NCI-H510A treated with DMSO at 0.1 percent for 48 hours (cell line): ENCODE data around the gene ZCCHC7.
"Not testable (repeated sequence)": the region's sequence is repeated elsewhere in the genome, so short reads cannot be mapped to it uniquely, and the experiment has no call there.

Experiments used
- DNase-seq: peaks from one replicate; lab custom pipeline; 2025; lab: John Stamatoyannopoulos, UW

Gene ZCCHC7

DNA sequence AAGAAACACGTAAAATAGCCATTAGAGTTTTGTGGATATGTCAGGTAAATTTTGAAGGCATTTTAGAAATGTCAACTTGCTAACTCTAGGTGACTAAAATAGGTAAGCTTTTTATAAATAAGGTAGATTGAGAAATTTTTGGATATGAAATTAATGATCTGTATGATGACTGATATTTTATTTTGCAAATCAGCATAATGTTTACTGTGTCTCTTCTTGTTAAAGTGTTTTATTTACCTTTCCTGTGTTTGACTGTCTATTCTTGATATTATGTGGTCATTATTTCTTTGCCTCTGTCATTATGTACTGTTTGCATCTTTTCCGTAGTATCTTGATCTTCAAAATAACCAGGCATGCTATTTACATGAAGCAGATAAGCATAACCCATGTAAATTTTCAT lies 58.4 kb downstream of the ZCCHC7 start:
- no peak for DNase-seq

DNA sequence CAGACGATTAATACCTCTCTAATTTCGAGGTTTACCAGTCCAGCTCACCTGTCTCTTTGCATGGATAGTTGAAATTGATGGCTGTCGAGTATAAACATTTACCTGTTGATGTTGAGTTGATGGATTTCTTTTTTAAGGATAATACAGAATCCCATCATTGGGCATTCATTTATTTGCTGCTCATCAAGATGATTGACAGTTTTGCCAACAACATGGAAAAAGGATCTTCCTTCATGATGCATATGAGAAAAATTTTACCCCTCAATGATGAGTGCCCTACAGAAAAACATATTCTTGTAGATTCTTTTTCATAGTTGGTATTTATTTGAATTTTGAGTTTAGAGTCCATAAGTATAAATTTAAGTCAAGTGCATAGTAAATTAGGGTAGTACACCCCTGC lies 59.2 kb downstream of the ZCCHC7 start:
- no peak for DNase-seq

DNA sequence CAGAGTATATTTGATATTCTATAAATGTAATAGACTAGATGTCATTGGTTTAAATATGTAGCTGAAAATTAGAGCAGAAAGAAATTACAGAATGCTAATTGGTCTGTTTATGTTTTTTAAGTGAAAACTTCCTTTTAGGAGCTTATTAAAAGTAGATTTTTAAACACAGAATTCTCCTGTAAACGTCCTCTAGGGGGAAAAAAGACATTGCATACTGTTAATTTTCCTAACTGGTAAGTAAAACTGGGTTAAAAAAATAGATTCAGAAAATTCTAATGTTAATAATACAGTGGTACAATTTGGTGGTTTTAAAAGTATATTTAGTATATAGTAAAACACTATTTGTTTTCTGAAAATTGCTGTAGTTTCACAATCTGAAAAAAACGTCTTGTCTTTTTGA lies 59.8 kb downstream of the ZCCHC7 start:
- no peak for DNase-seq

DNA sequence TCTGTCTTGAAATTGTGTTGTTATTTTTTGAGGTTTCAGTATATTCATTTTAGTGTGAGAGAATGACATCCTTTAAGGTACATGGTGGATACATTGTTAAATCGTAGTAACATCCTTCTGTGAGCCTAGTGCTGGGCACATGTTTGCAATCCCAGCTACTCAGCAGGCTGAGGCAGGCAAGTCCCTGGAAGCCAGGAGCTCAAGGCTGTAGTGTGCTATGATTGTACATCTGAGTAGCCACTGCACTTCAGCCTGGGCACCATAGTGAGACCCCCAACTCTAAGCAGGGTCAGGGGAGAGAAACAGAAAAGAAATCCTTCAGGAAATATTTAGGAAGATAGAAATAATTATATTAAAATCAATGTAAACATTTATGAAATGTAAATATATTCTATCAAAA lies 62.3 kb downstream of the ZCCHC7 start:
- no peak for DNase-seq

DNA sequence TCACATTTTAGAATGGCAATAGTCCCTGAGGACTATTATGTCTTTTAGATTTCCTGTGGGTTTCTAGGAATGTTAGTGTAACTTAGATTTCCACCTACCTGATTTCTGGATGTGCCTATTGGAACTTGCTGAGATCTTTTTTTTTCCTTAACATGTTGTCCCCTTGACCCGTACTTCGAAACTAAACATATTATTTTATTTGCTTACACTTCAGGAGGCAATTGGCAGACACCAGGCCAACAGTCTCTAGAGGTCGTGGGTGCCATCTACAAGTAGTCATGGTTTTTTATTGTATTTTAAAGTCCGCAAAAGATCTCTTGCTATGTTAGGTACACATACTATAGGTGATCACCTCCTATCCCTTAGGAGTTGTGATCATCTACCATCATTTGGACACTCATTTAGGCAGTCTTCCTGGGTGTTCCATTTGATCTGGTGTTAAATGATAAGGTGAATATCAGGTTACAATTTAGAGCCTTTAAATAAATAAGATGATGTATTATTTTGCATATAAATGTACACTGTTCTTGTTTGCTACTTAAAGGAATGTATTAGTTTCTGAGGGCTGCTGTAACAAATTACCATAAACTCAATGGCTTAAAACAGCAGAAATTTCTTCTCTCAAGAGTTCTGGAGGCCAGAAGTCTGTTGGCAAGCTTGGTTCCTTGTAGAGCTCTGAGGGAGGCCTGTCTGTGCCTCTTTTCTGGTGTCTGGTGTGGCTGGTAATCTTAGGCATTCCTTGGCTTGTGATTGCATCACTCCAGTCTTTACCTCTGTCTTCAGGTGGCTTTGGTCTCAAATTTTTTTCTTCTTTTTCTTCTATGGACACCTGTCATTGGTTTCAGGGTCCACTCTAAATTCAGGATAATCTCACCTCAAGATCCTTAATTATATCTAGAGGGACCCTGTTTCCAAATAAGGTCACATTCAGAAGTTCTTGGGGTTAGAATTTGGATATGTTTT lies 64.8 kb downstream of the ZCCHC7 start:
- DNase-seq, result no peak

DNA sequence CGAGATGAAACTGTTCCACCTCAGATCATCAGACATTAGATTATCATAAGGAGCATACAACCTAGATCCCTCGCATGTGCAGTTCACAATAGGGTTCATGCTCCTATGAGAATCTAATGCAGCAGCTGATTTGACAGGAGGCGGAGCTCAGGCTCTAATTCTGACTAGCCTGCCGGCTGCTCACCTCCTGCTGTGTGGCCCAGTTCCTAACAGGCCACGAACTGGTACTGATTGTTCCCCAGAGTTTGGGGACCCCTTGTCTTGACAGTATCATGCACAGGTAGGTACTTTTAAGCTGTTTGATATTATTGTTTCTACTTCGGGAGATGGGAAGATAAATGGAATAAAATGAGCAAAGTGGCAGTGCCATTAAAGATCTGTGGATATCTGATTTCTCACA lies 66.9 kb downstream of the ZCCHC7 start:
- no peak for DNase-seq

DNA sequence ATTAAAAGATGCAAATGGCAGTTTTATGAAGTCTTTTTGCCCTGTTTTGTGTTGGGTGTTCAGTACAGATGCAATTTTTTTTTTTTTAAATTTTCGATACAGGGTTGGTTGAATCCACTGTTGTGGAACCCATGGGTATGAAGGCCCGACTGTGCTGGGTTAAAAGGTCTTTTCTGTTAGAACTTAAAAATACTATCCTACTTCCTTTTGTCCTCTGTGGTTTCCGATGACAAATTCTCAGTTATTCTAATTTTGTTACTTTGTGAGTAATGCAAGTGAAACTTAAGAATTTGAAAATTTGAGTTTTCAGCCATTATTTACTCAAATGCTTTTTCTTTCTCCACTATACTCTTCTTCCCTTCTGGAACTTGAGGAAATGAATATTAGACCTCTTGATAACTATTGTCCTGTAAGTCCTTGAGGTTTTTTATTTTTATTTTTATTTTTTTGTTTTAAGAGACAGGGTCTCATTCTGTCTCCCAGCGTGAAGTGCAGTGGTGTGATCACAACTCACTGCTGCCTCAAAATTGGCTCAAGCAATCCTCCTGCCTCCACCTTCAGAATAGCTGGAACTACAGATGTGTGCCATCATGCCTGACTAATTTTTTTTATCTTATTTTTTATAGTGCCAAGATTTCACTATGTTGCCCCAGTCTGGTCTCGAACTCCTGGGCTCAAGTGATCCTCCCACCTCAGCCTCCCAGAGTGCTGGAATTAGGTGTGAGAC lies 67.5 kb downstream of the ZCCHC7 start:
- DNase-seq, result no peak

DNA sequence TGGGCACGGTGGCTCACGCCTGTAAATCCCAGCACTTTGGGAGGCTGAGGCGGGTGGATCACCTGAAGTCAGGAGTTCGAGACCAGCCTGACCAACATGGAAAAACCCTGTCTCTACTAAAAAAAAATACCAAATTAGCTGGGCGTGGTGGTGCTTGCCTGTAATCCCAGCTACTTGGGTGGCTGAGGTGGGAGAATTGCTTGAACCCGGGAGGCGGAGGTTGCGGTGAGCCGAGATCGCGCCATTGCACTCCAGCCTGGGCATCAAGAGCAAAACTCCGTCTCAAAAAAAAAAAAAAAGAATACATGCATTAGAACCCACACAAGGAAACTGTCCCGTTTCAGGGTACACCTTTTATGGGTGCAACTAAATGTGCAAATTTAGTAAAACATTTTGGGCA lies 70.4 kb downstream of the ZCCHC7 start:
- DNase-seq, result not testable (repeated sequence)

DNA sequence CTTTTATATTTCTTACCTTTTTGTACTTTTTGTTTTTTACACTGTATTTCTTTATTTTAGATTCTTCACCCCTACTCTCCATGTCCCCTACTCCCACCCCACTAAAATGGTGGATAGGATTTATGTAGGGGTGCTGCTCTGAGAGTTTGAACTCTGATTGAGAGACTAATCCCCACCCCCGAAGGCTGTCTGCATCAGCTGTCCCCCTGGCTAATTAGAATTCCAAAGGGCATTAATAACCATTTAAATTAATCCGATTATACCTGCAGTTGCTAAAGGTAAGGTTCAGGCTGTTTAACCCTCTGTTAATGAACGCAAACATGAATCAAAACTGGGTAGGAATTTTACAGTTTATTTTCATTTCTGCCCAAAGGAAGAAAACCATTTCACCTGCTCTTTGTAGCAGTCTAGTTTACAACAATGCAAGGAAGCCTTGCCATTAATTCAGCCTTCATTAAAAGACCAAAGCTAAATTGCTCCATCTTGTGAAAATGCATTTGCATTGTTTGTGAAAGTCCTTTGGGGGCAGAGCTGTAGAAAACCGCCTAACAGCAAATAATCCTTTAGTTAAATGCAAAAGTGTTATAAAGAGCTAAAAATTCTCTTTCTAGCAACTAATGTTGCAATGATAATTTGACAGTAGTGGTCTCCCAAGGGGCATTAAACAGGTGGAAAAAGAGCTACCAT lies 71.2 kb downstream of the ZCCHC7 start:
- DNase-seq, result no peak

DNA sequence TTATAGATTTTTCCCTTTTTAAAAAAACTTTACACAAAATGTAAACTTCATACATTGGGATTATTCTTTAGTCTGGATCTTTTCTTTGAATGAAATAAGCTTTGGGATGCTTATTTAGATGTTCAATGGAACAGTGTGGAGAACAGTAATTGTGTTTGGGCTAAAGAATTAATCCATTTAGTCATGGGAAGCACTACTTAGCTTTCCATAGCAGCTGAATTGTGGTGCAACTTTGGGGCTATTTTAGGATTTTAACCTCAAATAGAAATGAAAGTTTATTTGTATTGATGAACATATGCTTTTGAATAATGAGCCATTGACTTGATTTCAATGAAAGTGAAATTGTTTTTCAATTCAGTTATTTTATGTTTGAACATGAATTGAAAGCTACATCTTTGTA lies 72.4 kb downstream of the ZCCHC7 start:
- no peak for DNase-seq

DNA sequence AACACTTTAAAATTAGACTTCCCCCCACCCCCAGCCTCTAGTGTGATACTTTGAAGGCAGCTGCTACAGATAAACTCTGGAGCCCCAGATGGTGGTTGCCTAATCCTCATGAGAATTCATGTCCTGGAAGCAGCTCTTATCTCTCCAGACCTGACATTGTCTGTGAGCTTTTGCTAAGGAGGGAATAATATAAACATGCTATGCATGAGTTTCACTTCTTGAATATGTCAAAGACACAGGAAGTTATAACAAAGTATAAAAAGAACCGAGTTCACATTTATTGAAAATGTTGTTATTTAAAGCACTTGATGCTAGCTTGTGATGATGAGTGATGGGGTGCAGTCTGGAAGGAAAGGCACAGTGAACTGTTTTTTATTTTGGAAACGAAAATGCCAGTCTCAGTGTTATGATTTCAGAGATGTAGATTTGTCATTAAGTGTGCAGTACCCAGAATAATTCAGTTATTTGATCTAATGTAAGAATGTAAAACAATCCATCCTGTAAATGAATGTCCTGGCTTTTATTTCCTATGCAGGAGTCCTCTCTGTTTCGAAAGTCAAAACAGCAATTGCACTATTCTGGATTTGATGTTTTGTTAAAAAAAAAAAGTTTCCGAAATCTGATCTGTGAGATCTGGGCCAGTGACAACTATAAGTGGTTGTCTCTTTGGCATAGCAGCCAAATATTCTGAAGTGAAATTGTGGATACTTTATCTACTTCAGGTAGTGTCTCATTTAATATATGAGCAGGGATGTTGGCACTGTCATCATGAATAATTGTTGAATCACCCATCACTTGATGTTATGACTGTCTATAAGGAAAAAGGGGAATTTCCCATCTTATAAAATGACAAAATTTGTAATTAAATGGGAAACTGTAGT lies 77.0 kb downstream of the ZCCHC7 start:
- DNase-seq, result no peak

DNA sequence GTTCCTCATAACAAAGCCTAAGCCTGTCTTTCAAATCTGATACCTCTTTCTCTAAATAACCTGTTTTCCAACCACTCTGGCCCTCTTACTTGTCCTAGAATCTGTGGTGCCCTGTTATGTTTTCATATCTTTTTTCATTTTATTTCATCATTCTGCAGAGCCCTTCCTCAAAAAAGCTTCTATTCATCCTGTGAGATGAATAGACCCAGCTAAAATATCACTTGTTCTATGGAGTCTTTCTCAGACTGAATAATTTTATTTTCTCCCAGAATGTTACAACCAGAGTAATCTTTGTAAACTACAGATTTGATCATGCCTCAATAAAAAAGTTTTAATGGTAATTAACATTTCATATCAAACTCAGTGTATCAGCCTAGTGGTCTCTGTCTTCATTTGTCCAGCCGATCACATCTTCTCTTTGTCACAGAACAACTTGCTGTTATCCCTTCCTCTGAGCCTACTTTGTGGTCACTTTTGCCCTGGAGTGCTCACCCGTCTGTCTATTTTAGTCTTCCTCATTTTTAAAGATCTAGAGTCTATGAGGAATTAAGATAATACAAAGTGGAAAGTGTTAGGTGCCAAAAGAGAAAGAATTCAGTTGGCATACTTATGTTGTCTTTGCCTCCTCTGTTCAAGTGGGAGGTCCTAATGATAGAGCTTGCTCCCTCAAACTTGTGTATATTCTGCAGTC lies 77.8 kb downstream of the ZCCHC7 start:
- DNase-seq, result no peak

DNA sequence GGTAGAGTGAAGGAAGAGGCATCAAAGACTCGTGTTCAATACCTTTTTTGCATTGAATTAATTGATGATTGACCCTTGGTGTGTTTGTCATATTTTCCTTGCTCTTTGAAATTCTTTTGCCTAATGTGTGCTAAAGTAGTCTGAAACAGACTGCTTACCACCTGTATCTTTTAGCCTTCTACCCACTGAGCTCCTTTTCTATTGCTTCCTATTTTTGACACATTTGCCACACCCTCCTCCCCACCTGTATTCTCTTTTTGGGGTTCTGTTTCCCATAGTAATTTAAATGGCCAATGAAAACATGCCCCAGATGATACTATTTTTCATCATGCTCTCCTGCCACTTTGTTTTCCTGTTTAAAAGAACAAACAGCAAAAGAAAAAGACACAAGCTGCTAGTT lies 78.5 kb downstream of the ZCCHC7 start:
- no peak for DNase-seq

DNA sequence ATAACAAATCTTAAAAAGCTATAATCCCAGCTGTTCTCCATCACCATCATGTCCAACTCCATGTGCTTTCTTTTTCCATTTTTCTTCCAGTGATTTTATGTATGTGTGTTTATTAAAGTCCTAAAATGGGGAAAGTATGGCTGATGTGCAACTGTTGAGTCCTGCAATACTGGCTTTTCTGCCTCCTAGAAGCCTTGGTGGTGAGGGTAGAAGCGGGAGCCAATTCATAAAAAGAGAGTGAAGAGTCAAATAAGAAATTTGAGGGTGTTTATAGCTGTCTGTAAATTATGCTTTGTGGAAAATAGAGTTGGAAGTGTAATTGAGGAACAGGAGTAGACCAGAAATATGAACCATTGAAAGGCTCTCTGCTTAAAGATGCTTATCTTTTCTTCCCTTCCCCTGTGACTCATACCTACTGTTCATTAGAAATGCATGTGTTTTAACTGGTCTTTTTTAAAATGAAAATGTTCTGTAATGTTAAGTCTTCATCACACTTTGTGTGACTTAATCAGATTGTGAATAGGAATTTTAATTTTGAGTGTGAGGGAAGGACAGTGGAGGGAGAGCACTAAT lies 80.1 kb downstream of the ZCCHC7 start:
- DNase-seq, result no peak

DNA sequence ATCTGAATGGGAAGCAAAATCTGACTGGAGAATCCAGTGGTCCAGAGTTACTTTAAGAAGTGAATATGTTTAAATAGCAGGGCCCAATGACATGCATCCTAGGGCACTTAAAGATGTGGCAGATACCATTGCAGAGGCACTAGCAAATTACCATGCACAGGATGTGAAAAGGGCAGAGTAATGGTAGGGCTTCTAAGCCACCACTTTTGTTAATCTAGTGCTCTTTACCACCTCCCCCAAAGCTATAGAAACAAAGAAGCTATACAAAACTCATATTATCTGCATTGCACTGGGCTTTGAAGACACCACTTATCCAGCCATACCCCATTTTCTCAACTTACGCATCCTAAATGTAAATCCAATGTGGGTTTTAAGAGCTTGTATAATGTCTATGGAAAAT lies 81.2 kb downstream of the ZCCHC7 start:
- DNase-seq, result no peak

DNA sequence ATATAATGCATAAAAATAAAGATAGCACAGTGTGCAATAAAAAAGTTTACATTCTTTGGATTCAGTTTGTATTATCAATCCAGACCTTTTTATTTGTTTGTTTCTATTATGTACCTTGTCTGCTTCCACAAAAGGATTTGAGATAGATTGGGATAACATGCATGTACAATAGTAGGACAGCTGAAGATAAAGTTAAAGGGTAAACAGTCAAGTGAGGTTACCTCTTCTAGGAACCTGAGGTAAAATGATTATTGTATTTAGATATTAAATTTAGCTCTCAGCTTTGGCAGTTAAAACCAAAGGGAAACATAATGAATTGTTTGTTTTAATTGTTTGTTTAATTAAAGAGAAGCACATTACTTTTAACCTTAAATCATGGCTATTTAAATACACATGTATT lies 81.7 kb downstream of the ZCCHC7 start:
- DNase-seq, result no peak

DNA sequence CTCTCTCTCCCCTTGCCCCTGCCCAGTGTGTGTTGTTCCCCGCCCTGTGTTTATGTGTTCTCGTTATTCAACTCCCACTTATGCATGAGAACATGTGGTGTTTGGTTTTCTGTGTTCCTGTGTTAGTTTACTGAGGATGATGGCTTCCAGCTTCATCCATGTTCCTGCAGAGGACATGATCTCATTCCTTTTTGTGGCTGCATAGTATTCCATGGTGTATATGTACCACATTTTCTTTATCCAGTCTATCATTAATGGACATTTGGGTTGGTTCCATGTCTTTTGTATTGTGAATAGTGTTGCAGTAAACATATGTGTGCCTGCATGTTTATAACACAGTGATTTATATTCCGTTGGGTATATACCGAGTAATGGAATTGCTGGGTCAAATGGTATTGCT lies 83.1 kb downstream of the ZCCHC7 start:
- not testable (repeated sequence) for DNase-seq

DNA sequence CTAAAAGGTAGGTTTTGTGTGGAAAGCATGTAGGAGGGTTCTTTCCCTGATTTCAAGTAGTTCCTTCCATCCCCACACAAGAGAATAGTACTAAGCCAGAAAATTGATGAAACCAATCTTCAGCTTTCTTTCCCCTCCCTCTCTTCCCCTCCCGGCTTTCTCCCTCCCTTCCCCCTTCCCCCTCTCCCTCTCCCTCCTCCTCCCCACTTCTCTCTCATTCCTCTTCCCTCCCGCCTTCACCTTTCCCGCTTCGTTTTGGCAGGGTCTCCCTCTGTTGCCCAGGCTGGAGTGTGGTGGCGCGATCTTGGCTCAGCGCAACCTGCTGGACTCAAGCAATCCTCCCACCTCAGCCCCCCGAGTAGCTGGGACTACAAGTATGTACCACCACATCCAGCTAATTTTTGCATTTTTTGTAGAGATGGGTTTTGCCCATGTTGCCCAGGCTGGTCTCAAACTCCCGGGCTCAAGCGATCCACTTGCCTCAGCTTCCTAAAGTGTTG lies 85.8 kb downstream of the ZCCHC7 start:
- DNase-seq, result no peak

DNA sequence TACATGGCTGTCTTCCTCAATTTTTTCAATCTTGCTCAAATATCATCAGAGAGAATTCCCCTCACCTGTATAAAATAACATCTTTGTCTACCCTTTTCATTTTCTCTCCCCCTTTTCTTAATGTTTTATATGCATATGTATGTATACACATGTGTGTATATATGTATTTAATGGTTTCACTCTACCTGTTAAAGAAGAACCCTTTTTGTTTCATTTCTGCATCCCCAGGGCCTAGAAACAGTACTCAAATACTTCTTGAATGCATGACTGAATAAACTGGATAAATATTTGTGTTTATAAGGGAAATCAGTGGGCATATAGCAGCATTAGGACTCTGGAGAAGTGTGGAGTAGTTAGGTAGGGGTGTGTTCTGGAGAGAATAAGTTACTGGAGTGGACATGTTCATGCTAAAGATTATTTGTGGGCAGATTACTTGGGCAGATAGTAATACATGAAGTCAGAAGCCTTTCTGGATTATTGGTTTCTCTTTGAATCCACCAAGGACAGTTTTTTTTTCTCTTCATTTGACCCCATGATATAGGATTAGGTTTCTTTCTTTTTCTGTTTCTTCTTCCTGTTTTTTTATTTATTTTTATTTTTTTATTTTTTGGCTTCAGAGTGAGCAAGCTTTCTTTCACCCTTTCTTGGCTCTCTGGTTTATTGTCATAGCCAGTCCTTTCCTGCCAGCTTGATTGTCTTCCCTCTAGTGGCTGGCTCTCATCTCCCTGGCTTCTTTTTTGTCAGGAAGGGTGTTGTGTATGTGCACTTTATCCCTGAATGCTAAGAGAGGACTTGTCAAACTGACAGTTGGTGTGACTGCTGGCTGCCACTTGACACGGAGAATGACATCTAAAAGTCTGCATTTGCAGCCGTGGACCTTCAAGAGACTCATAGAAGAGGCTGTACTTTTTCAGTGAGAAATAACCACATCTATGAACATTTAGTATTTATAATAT lies 89.3 kb downstream of the ZCCHC7 start:
- no peak for DNase-seq
